Femur (tissue), 1 donor: ENCODE data around the gene TRAPPC3L.

Source experiments
- DNase-seq: peaks from one replicate; pipeline ENCODE4 v3.0.0-alpha.2; 2017

The TRAPPC3L gene

DNA sequence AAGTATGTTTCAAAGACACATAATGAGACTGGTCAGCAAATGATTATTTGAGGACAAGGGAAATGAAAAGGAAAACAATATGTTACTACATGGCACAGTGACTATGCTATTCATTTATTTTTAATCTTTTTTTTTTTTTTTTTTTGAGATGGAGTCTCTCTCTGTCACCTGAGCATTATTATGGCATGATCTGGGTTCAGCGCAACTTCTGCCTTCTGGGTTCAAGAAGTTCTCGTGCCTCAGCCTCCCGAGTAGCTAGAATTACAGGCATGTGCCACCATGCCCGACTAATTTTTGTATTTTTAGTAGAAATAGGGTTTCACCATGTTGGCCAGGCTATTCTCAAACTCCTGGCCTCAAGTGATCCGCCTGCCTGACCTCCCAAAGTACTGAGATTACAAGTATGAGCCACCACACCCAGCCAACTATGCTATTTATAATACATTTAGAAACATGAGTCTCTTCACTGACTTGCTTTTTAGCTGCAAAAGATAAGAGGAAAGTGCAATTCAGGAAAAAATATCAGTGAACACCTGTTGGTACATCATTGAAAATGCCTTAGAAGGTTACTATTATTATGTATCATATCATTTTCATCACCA, 11.4 kb upstream of the TRAPPC3L start:
- no peak for DNase-seq

DNA sequence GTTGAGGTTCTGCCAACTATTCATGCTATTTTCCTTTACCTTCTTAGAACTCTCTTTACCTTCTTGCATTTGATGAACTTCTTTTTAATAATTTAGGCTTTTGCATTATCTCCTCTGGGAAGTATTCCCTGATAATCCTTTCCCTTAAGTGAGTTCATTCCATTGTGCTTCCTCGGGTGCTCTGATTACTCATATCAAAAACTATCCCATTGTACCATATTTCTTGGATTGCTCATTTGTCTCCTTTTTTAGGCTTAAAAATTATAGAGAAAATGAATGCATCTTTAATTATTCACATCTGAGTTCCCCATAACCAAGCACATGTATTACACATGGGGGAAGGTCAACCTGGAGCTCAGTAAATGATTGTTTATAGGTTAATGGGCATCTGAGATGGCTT, 10.6 kb upstream of the TRAPPC3L start:
- DNase-seq, result no peak

DNA sequence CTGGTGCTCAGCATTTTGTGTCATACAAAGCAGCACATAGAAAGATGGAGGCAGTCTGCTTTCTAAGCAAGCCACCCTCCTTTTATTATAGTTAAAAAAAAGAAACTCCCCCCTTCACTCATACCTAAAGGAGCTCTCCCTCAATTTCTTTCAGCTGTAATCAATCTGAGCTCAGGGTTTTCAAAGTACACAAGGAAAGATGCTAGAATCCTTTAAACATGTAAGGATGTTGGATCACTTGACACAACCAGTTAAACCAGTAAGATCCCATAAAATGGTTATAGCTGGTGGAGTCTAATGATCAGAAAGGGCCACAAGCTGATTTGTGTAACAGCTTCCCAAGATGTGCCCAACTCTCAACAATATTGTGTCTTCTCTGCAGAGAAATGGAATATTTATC, 8.0 kb upstream of the TRAPPC3L start, which contains the start of gene CALHM4:
TSS of gene CALHM4 (plus strand) at position 301 of the 400 bp plus-strand sequence. CDS start at position 344, 43 bp downstream.
- no peak for DNase-seq

DNA sequence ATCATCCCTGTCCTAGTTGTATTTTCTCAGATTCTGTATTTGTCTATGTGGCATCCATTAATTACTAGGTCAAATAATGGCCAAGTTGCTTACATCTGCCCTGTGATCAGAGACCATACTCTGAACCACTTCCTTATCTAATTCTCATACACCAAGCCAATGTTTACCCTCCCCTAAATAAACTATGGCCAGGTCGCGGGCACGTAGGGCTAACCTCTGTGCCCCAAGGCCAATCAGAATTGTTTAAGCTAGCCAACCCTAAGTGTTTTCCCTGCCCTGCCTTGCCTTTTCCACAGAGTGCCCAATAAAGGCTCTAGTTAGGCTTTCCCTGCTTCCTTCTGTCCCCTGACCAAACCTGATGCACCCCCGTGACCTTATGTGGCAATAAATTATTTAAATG, 5.3 kb upstream of the TRAPPC3L start:
- DNase-seq, result no peak

DNA sequence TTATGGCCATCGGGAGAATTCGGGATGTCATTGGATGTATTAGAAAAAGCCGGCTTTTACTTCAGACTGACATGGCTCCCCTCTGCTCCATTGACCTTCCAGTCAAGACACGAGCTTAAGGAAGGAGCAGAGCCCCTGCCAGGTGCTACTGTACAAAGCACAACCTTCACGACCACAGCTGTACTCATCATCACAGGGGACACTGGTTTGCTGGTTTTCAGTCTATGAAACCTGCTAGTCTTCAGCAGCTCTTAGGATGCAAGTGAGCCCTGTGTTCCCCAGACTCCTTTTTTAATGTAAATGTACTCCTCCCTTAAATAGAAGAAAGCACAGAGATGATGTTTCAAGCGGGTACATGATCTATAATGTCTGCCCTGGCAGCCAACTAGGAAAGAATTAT, 1.9 kb upstream of the TRAPPC3L start:
- no peak for DNase-seq

- DNase-seq, result no peak
Measured at GRCh38 chr6:116543149-116543548, 2.3 kb downstream of the TRAPPC3L start.

- no peak for DNase-seq
Measured at GRCh38 chr6:116542426-116542825, 3.1 kb downstream of the TRAPPC3L start.

GRCh38 chr6:116536216-116536621, 9.3 kb downstream of the TRAPPC3L start:
- no peak for DNase-seq

DNA sequence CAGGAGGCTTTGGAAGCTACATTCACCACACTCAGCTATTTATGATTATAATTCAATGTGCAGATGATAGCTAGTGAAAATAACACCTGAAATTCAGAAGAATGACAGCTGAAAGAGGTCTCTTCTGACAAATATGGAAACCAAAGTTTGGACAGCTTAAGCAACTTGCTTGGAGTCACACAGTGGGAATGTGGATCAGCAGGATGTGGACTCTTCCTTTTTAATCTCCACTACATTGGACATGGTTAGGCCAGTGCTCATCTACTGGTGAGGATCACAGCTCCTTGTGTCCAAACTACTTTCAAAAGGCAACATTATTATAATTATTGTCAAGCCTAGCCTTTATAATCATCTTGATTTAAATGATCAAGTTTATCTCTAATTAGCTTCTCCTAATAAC, 10.4 kb downstream of the TRAPPC3L start:
- no peak for DNase-seq

GRCh38 chr6:116533233-116533957, 12.1 kb downstream of the TRAPPC3L start:
- no peak for DNase-seq

GRCh38 chr6:116531675-116532570, 13.6 kb downstream of the TRAPPC3L start:
- DNase-seq, result peak; percentile 69

GRCh38 chr6:116530436-116530835, 15.0 kb downstream of the TRAPPC3L start:
- DNase-seq, result no peak

DNA sequence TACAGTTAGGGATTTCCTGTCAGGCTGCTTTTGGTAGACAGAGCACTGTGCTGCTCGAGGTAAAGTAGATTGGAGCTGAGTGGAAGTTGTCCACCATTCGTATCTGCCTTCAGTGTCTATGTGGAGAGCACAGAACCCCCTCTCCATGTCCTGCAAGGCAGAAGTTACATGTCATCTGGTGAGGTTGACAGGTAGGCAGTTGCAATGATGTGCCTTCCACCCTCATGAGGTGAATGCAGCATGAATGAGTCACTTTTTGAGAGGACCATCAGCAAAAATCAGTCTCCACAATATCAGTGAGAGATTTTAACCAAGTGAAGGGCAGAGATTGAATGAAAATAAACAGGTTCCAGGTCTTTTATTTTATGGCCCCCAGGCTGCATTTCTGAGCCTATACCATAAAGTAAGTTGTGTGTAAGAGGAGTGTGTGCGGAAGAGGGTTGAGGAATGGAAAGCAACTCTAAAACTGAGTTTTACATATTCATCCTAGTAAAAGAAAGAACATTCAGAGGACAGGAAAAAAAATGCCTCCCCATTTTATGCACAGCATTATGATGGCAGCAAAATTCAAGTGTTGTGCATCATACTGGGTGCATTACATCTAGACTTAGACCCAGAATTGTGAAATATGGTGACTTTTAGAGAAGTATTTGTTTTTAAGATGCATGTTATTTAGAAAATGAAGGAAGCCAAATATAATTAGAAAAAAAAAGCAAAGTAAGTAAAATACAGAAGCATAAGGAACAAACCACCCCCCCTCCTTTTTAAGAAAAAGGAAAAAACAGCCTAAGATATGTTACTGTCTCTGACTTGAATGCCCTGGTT, 15.8 kb downstream of the TRAPPC3L start:
- DNase-seq, result no peak

GRCh38 chr6:116528780-116529179, 16.7 kb downstream of the TRAPPC3L start:
- no peak for DNase-seq

- no peak for DNase-seq
Measured at GRCh38 chr6:116528133-116528532, 17.4 kb downstream of the TRAPPC3L start.

GRCh38 chr6:116524236-116524635, 21.2 kb downstream of the TRAPPC3L start:
- DNase-seq, result no peak

GRCh38 chr6:116522896-116523295, 22.6 kb downstream of the TRAPPC3L start:
- DNase-seq, result no peak

DNA sequence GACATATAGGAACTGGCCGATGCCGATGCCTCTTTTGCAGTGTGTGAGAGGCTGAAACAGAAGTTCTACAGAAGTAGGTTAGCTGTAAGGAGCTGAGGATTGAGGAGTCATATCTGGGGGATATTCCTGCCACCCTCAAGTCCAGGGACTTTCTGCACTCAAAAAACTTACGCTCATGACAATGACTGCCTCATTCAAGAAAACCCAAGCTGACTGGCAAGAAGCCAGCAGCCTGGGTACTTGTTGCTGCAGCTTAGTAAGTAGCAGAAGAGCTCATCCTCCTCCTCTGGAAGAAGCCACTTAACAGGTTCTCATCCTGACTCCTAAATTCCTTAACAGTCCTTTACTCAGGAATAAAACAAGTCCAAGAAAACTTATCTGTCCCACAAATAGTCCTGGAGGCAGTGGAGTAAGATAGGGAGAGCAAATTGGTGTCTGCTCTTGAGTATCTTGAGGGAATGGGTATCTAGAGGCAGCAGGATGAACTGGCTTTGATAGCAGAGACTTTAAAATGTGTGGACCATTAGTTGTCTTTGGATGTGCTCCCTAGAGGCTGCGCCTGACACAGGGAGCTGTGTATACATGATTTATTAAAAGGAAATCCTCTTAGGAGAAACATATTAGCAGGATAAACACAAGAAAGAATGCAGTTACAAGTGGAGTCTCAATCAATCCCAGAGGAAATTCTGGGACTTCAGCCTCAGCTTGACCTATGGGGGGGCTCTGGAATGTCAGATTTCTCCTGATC, 26.7 kb downstream of the TRAPPC3L start:
- no peak for DNase-seq

DNA sequence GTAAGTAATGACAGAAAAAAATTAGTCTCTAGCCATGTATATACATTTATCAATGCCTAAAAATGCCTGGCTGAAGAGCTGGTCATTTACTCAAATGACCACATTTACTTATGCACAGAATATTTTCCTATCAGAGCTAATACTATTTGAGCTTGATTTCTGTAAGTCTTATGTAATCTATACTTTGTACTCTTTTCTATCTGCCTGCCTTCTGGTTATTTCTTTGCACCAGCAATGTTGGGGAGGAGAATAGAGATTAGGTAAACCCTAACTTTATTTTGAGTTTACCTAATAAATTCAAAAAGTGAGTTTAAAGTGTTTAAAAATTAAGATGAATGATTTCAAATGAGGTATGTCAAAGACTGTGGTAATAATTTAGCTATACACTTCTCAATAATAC, 30.3 kb downstream of the TRAPPC3L start:
- DNase-seq, result no peak

DNA sequence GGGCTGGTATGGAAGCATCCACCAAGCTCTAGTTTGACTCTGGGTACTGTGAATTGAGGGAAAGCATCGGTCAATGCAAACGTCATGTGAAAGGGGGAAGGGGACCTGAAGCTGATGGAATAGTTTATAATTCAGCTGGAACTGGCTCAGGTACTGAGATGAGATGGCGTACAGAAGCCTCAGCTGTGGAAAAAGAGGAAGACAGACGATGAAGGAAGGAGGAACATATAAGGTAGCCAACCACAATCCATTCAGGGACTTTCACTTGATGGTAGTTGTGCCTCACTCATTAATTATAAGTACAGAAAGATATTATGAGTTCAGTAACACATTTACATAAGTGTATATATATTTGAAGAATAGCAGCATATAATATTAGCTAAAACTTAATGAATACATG, 31.4 kb downstream of the TRAPPC3L start:
- DNase-seq, result no peak

GRCh38 chr6:116513224-116513875, 32.1 kb downstream of the TRAPPC3L start:
- DNase-seq, result no peak
